Sigmoid colon (tissue), 7 donors: ENCODE results near the gene LYVE1. TPM values are rescaled to one million over a fixed set of nuclear protein-coding genes. Genes with fewer than 3 reads are reported as not detected.

Experiments used
- DNase-seq: peaks from one replicate; pipeline ENCODE4 v3.0.0-alpha.2; 2019
- H3K27ac ChIP-seq, 4 donors: fragments of 200-600 bp; sonication (generic); one replicate each; pipeline ENCODE4 v1.5.1; 2016 to 2019; ENCODE audit warnings: mild to moderate bottlenecking in 1 of 4
- H3K27me3 ChIP-seq, 3 donors: fragments of 200-600 bp; sonication (generic); one replicate each; pipeline ENCODE4 v1.5.1; 2019; ENCODE audit warnings: mild to moderate bottlenecking in 1 of 3
- H3K36me3 ChIP-seq, 4 donors: fragments of 200-600 bp; sonication (generic); one replicate each; pipeline ENCODE4 v1.5.1; 2016 to 2019
- H3K4me1 ChIP-seq, 4 donors: fragments of 200-600 bp; sonication (generic); one replicate each; pipeline ENCODE4 v1.5.1; 2017 to 2019
- H3K4me3 ChIP-seq, 4 donors: fragments of 200-600 bp; sonication (generic); one replicate each; pipeline ENCODE4 v1.5.1; 2017 to 2019; ENCODE audit warnings: mild to moderate bottlenecking in 2 of 4, moderate library complexity in 1 of 4
- H3K9me3 ChIP-seq, 4 donors: fragments of 200-600 bp in 3 of 4; sonication (generic) in 3 of 4; one replicate each; pipeline versions ENCODE4 v1.5.1 to v1.6.1; 2013 to 2019
- CTCF ChIP-seq, 4 experiments: fragments of 450-650 bp in 3 of 4; fragments of 200-600 bp in 1 of 4; IDR thresholded peaks; one replicate each; pipeline ENCODE4 v1.5.1; 2016 to 2019; ENCODE audit warnings: antibody characterized with exemption in 4 of 4, mild to moderate bottlenecking in 3 of 4, moderate library complexity in 2 of 4
- EP300 ChIP-seq, 4 donors: sonication (generic); formaldehyde crosslinking; IDR thresholded peaks; one replicate each; pipeline ENCODE4 v1.6.1; 2017; ENCODE audit warnings: antibody characterized with exemption in 4 of 4
- POLR2A ChIP-seq, 2 donors: fragments of 450-650 bp; IDR thresholded peaks; one replicate each; pipeline ENCODE4 v1.6.1; 2016; ENCODE audit warnings: antibody characterized with exemption in 2 of 2, mild to moderate bottlenecking in 2 of 2, moderate library complexity in 2 of 2
- POLR2AphosphoS5 ChIP-seq, 4 donors: sonication (generic); formaldehyde crosslinking; IDR thresholded peaks; one replicate each; pipeline ENCODE4 v1.6.1; 2017; ENCODE audit warnings: antibody characterized with exemption in 4 of 4
- WGBS, 2 donors: extraction: QIAGEN DNeasy Blood & Tissue Kit; methylation state at CpG; one replicate each; pipeline ENCODE4 v1.1.7; 2013; 5-methylcytosine and 5-hydroxymethylcytosine counted together
- intact Hi-C: fragments of 100-400 bp; cut with DNase I; formaldehyde crosslinking; loops from one replicate; pipeline ENCODE4 v1.15.1; 2023
- polyA plus RNA-seq, 3 donors: library from polyadenylated mRNA; stranded (reverse); fragments of 200-250 nt; gene quantifications; one replicate each; pipeline ENCODE4 v1.2.3, GENCODE V29; 2013
- total RNA-seq, 4 donors: library from RNA; depleted of rRNA; stranded (reverse); fragments of >200 nt; gene quantifications; one replicate each; pipeline ENCODE4 v1.1.0, GENCODE V29; 2016
- donor health status: healthy with polysubstance abuse.
- donor health status: Bipolar disorder and iron deficiency.
- donor health status: healthy.

The LYVE1 gene
- total and polyA plus RNA-seq, 7 donors: 21.3 to 158 (median 41.5) TPM

- peaks cover 0 to 42% (median 28%) of the 10 kb centered on the region in 4 donors for H3K4me1 ChIP-seq
- H3K36me3 ChIP-seq: peaks cover 0 to 52% (median 17%) of the 10 kb centered on the region in 4 donors
- no peaks in the 10 kb centered on the region for H3K9me3 ChIP-seq
- H3K27ac ChIP-seq: peak overlapping the region in 1 of 4 donors; percentile 78
- 68 to 84% methylated on average over 4 of the region's 4 CpGs for WGBS, 2 donors
- no peak for TF ChIP-seq EP300 (IDR thresholded peaks at IDR 0.05)
- TF ChIP-seq CTCF (IDR thresholded peaks at IDR 0.05): no peak
- no peak for TF ChIP-seq POLR2A (IDR thresholded peaks at IDR 0.05)
- no peak for TF ChIP-seq POLR2AphosphoS5 (IDR thresholded peaks at IDR 0.05)
- no peak for DNase-seq
- no peak overlapping the region for H3K4me3 ChIP-seq
- intact Hi-C loops: no loop called here
- no peaks in the 10 kb centered on the region for H3K27me3 ChIP-seq
Measured at GRCh38 chr11:10594407-10594806, 25.9 kb upstream of the LYVE1 start.

- Histone ChIP-seq H3K4me3 (no peak overlapping the region), H3K4me1 (peaks cover 0 to 34% (median 20%) of the 10 kb centered on the region in 4 donors), H3K27ac (peak overlapping the region; percentile 40 to 78 (median 68)), H3K27me3 (no peaks in the 10 kb centered on the region), H3K9me3 (no peaks in the 10 kb centered on the region), H3K36me3 (peaks cover 0 to 68% (median 21%) of the 10 kb centered on the region in 4 donors)
- DNase-seq: no peak
- TF ChIP-seq POLR2A (IDR thresholded peaks at IDR 0.05) (no peak), CTCF (IDR thresholded peaks at IDR 0.05) (no peak), POLR2AphosphoS5 (IDR thresholded peaks at IDR 0.05) (peak in 1 of 4 donors; percentile 49), EP300 (IDR thresholded peaks at IDR 0.05) (no peak)
- intact Hi-C loops: no loop called here
- WGBS, 2 donors: 39 to 50% methylated on average over 2 of the region's 2 CpGs
Measured at GRCh38 chr11:10592331-10592730, 23.9 kb upstream of the LYVE1 start.

- Histone ChIP-seq H3K4me1 (peaks cover 0 to 40% (median 26%) of the 10 kb centered on the region in 4 donors), H3K27ac (peak overlapping the region; percentile 40 to 78 (median 68)), H3K4me3 (no peak overlapping the region), H3K27me3 (no peaks in the 10 kb centered on the region), H3K9me3 (no peaks in the 10 kb centered on the region), H3K36me3 (peaks cover 0 to 69% (median 22%) of the 10 kb centered on the region in 4 donors)
- 61 to 78% methylated on average over 2 of the region's 2 CpGs for WGBS, 2 donors
- intact Hi-C loops: no loop called here
- TF ChIP-seq EP300 (IDR thresholded peaks at IDR 0.05) (no peak), POLR2A (IDR thresholded peaks at IDR 0.05) (no peak), POLR2AphosphoS5 (IDR thresholded peaks at IDR 0.05) (no peak), CTCF (IDR thresholded peaks at IDR 0.05) (no peak)
- DNase-seq: no peak
Measured at GRCh38 chr11:10591741-10592140, 23.3 kb upstream of the LYVE1 start.

GRCh38 chr11:10590218-10590915 is 21.9 kb upstream of the LYVE1 start:
- peaks cover 0 to 72% (median 22%) of the 10 kb centered on the region in 4 donors for H3K36me3 ChIP-seq
- H3K27ac ChIP-seq: peak overlapping the region; percentile 33 to 78 (median 68)
- intact Hi-C loops: no loop called here

More at GRCh38 chr11:10590218-10590915, 21.9 kb upstream of the LYVE1 start:
- no peaks in the 10 kb centered on the region for H3K27me3 ChIP-seq
- TF ChIP-seq POLR2A (IDR thresholded peaks at IDR 0.05) (no peak), EP300 (IDR thresholded peaks at IDR 0.05) (no peak), POLR2AphosphoS5 (IDR thresholded peaks at IDR 0.05) (peak in 1 of 4 donors; percentile 20), CTCF (IDR thresholded peaks at IDR 0.05) (no peak)
- DNase-seq: no peak
- no peak overlapping the region for H3K4me3 ChIP-seq
- H3K9me3 ChIP-seq: no peaks in the 10 kb centered on the region
- peaks cover 0 to 52% (median 37%) of the 10 kb centered on the region in 4 donors for H3K4me1 ChIP-seq
- 69 to 77% methylated on average over 2 of the region's 2 CpGs for WGBS, 2 donors
